Measurements from ENCODE around the gene RASSF3.

DNA sequence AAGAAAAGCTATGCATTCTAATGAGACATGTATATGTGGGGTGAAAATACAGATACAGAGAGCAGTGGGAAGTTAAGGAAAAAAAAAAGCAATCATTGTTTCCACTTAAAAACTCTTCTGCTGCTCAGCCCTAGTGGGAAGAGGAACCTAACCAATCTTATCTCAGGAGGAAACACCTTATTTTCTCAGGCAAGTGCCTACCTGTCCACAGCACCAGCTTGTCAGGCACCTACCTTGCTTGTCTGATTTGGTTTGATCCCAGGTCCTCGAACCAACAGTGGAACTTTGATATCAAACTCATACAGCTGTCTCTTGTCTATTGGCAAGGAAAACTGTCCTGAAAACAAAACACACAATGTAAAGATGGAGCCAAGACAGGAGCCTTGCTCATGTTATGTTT is 126.5 kb downstream of the RASSF3 start:
- TF ChIP-seq, protein P1, sequence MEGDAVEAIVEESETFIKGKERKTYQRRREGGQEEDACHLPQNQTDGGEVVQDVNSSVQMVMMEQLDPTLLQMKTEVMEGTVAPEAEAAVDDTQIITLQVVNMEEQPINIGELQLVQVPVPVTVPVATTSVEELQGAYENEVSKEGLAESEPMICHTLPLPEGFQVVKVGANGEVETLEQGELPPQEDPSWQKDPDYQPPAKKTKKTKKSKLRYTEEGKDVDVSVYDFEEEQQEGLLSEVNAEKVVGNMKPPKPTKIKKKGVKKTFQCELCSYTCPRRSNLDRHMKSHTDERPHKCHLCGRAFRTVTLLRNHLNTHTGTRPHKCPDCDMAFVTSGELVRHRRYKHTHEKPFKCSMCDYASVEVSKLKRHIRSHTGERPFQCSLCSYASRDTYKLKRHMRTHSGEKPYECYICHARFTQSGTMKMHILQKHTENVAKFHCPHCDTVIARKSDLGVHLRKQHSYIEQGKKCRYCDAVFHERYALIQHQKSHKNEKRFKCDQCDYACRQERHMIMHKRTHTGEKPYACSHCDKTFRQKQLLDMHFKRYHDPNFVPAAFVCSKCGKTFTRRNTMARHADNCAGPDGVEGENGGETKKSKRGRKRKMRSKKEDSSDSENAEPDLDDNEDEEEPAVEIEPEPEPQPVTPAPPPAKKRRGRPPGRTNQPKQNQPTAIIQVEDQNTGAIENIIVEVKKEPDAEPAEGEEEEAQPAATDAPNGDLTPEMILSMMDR (conservative IDR thresholded peaks at IDR 0.05; ENCODE audit: low read depth, low read length) = no peak
- TF ChIP-seq EZH2phosphoT487 (IDR thresholded peaks at IDR 0.05; ENCODE audit: borderline replicate concordance, low read length) (no peak), EZH2 (IDR thresholded peaks at IDR 0.05; ENCODE audit: low read length, unreplicated experiment) (no peak)
